HG02970 (cell line): Measurements from ENCODE around the gene CCDC15.
"Not testable (repeated sequence)": the region's sequence is repeated elsewhere in the genome, so short reads cannot be mapped to it uniquely, and the experiment has no call there.

ENCODE experiments used
- ATAC-seq: cut with Tn5 transposase; IDR thresholded peaks from one replicate; pipeline ENCODE4 v1.9.1; 2021; ENCODE audit warnings: mild to moderate bottlenecking, moderate library complexity, moderate number of reproducible peaks; ENCODE audit not compliant: unreplicated experiment, low FRiP score

CCDC15 gene

DNA sequence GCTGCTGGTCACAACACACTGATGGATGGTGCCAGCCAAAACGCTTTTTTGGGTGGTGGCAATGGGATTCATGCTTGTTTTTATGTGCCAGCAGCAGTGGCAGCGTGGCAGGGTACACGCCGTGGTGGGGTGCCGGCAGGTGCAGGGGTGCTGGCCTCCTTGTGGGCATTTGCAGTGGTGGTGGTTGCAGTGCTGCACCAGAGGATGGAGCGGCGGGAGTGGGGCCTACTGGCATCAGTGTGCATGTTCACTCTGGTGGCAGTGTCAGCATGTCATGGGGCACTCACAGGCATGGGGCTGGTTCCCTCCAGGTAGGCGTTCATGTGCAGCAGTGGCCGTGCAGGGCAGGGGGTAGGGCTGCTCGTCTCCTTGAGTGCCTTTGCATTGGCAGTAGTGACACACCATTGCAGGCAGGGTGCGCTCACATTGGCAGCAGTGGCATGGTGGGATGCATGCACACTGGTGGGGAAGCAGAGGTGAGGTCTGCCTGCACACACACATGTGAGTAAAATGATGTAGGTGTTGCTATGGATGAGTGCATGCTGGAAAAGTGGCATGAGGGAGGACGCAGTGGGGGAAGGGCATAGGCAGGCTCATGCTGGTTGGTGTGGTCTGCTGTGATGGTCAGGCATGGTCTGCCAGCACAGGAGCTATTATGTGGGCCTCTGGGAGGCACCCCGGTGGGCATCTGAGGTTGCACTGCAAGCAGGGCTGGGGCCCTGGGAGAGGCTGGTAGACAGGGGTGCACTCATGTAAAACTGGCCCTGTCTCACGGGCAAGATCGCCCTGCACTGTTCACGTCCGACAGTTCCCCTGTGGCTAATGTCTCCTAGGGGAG, 29.9 kb downstream of the CCDC15 start:
- no peak for ATAC-seq

DNA sequence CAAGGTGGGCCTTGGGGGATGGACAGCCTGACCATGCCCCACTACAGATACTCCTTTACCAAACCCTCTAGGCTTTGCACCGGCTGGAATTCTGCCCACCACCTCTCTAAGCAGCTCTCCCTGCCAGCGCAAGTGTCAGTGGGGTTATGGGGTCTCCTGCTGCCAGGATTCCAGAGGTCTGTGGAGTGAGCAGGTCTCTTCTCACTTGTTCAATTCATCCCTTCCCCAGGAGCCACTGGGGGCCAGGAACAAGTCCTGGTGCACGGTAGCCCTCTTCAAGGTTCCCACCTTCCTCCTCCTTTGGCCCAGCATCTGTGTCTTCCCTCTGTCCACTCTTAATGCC, 30.5 kb downstream of the CCDC15 start:
- ATAC-seq: no peak

DNA sequence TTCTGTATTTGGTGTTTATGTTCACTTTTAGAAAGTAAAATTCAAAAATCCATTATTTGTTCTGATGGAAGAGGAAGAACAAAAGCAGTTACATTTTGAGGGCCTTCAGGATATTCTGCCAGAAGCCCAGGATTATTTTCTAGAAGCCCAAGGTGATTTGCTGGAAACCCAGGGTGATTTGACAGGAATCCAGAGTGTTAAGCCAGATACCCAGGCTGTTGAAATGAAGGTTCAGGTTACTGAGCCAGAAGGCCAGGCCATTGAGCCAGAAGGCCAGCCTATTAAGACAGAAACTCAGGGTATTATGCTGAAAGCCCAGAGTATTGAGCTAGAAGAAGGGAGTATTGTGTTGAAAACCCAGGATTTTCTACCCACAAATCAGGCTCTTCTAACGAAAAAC, 33.1 kb downstream of the CCDC15 start:
- ATAC-seq: no peak

GRCh38 chr11:124988063-124988462, 34.1 kb downstream of the CCDC15 start:
- ATAC-seq: no peak

DNA sequence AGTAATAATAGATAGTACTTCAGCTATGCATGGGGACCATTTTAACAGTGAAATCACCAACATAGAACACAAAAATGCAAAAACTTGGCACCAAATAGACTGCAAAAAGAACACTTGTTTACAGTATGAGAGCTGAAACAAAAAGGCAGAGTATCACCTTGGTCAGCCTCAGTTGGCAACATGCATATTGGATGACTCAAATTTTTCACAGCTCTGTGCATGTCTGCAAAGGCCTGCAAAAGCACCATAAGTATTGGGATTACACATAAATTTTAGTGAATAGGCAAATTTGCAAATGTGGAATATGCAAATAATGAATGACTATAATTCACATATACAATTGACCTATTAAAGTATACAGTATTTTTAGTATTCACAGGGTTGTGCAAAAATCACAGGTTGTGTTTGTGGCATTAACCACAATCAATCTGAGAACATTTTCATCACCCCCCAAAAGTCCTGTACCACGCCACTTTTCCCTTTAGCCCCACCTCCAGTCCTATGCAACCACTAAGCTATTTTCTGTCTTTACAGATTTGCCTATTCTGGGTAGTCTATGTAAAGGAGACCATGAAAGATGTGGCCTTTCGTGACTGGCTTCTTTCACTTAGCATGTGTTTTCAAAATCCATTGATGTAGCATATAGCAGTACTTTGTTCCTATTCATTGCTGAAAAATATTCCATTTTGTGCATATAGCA, 47.2 kb downstream of the CCDC15 start:
- ATAC-seq: no peak

GRCh38 chr11:125001849-125002248, 47.8 kb downstream of the CCDC15 start:
- no peak for ATAC-seq

GRCh38 chr11:125005491-125005890, 51.5 kb downstream of the CCDC15 start:
- ATAC-seq: no peak

DNA sequence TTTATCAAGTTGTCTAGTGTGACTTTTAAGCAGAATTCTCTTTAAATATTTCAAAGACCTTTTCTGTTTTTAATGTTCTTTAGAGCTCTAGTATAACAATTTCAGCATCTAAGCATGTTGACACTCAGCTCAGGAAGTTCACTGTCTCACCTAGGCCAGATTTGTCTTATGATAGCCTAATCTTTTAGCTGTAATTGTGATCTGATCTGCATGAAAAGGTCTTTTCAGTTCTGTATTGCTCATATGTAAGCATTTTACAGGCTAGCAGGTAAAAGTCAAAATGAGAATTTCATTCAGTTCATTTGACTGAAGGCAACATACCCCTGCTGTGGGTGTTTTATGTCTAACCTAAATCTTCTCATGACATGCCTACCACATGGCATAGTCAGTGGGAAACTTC, 62.4 kb downstream of the CCDC15 start:
- no peak for ATAC-seq

DNA sequence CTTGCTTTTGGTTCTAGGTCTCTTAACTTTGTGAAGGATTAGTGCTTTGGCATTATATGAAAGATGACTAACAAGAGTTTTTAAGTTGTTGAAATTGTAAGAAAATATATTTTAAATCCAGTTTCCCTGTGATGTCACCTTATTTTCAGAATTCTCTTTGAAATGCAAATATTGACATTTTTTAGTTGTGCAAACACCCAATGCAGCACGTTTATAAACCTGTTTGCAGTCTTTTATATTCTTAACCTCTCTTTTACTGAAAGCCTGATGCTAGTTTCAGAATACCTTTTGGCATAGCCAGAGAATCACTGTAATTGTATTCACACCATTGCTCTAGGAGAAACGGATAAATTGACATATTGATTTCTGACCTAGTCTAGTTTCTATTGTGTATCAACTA, 66.3 kb downstream of the CCDC15 start:
- ATAC-seq: no peak

DNA sequence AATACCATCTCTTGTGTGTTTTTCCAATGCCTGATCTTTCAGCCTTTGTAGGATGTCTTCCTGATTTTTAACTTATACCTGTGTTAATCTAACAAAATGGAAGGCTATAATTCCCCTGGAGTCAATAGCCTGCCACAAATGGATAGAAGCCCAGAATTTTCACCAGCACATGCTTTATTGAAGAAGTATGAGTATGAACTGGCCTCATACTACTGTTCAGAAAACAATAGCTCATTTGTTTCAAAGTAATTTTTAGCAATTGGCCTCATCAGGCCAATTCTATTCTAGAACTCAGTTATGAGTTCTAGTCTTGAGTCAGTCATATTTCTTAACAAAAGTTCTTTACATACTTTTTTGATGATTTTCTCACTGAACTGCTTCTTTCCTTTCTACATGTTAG, 68.5 kb downstream of the CCDC15 start:
- no peak for ATAC-seq

GRCh38 chr11:125025968-125026367, 72.0 kb downstream of the CCDC15 start:
- ATAC-seq: no peak

GRCh38 chr11:125029431-125029830, 75.4 kb downstream of the CCDC15 start:
- not testable (repeated sequence) for ATAC-seq

DNA sequence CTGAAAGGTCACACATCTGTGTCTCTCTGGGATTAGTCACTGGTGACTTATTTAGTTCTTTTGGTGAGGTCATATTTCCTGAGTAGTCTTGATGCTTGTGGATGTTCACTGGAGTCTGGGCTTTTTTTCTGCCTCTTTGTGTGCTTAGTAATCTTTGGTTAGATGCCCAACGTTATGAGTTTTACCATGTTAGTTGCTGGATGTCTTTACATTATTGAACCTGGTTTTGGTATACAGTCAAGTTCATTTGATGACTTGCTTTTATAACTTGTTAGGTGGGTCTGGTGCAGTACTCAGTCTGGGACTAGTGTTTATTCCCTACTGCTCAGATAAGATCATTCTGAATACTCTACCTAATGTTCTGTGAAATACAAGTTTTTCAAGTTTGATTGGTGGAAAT, 82.9 kb downstream of the CCDC15 start:
- no peak for ATAC-seq

GRCh38 chr11:125049164-125049792, 95.3 kb downstream of the CCDC15 start:
- ATAC-seq: no peak

DNA sequence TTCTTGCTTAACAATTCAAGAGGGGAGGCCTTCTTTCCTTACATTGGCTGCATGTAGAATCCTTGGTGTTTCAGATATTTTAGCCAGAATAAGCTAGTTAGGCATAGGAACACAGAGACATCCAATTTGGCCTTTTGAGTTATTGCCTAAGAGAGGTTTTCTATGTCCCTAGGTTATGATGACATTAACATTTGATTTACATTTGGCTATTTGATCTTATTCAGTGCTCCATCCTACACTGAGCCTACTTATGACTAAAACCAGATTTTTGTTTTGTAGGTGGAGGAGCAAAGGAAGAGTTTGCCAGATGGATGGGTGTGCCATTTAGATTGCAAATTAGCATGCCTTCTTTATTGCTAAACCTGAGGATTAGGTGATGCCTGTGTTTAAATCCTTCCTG, 98.0 kb downstream of the CCDC15 start:
- no peak for ATAC-seq

- ATAC-seq: no peak
Measured at GRCh38 chr11:125053167-125053566, 99.2 kb downstream of the CCDC15 start.

GRCh38 chr11:125055107-125055715, 101.2 kb downstream of the CCDC15 start:
- ATAC-seq: no peak

DNA sequence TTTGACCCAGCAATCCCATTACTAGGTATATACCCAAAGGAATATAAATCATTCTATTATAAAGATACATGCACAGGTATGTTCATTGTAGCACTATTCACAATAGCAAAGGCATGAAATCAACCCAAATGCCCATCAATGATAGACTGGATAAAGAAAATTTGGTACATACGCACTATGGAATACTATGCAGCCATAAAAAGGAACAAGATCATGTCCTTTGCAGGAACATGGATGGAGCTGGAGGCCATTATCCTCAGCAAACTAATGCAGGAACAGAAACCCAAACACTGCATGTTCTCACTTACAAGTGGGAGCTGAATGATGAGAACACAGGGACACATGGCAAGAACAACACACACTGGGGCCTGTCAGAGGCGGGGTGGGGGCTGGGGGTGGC, 102.1 kb downstream of the CCDC15 start:
- ATAC-seq: not testable (repeated sequence)

DNA sequence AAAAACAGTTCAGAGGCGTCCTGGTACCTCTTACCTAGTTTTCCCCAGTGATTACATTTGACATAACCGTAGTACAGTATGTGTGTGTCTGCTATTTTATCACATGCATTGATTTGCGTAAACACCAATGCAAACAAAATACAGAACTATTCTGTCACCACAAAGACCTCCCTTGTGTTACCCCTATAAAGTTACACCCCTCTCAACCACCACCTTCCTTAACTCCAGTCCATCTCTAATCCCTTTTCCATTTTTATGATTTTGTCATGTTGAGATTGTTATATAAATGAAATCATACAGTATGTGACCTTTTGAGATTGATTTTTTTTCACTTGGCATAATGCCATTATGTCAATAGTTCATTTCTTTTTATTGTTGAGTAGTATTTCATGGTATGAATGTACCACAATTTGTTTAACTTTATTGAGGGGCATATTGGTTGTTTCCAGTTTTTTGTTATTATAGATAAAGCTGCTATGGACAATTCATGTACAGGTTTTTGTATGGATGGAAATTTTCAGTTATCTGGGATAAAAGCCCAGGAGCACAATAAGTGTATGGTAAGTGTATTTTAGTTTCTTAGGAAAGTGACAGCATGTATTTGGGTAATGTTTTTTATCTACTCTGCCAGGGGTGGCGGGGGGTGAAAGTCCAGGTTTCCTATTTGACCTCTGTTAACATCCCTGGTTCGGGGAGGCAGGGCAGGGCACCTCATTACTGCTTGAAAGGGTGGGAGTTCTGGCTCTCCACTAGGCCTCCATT, 103.1 kb downstream of the CCDC15 start:
- ATAC-seq: no peak

GRCh38 chr11:125057693-125058016, 103.7 kb downstream of the CCDC15 start:
- ATAC-seq: no peak

- ATAC-seq: no peak
Measured at GRCh38 chr11:125061281-125061680, 107.3 kb downstream of the CCDC15 start.
